Measurements from ENCODE around the gene DLD.
"Not testable (repeated sequence)": the region's sequence is repeated elsewhere in the genome, so short reads cannot be mapped to it uniquely, and the experiment has no call there.

DLD gene

GRCh38 chr7:107917763-107918651 lies 27.0 kb downstream of the DLD start:
- DNase-seq: no peak

- DNase-seq: no peak
These were observed 28.0 kb downstream of the DLD start for GRCh38 chr7:107918948-107919347.

- DNase-seq: no peak
These were observed 29.2 kb downstream of the DLD start for GRCh38 chr7:107920048-107920772.

- not testable (repeated sequence) for DNase-seq
These were observed 30.8 kb downstream of the DLD start for GRCh38 chr7:107921826-107922225.

- DNase-seq: no peak
These were observed 31.9 kb downstream of the DLD start for GRCh38 chr7:107922886-107923285.

- no peak for DNase-seq
These were observed 34.0 kb downstream of the DLD start for GRCh38 chr7:107924841-107925504.

GRCh38 chr7:107926481-107926880 lies 35.5 kb downstream of the DLD start:
- DNase-seq: no peak

GRCh38 chr7:107931740-107932515 lies 40.9 kb downstream of the DLD start:
- DNase-seq: no peak

GRCh38 chr7:107932805-107933204 lies 41.8 kb downstream of the DLD start:
- no peak for DNase-seq

GRCh38 chr7:107933386-107934013 lies 42.5 kb downstream of the DLD start:
- DNase-seq: no peak

GRCh38 chr7:107934991-107935770 lies 44.2 kb downstream of the DLD start:
- DNase-seq: no peak

GRCh38 chr7:107936312-107936711 lies 45.3 kb downstream of the DLD start:
- no peak for DNase-seq

GRCh38 chr7:107937531-107937930 lies 46.5 kb downstream of the DLD start:
- DNase-seq: no peak

GRCh38 chr7:107938456-107939250 lies 47.7 kb downstream of the DLD start:
- no peak for DNase-seq

GRCh38 chr7:107939573-107940489 lies 48.8 kb downstream of the DLD start:
- no peak for DNase-seq

- no peak for DNase-seq
These were observed 50.0 kb downstream of the DLD start for GRCh38 chr7:107940951-107941350.

GRCh38 chr7:107943018-107943417 lies 52.0 kb downstream of the DLD start:
- DNase-seq: no peak

- no peak for DNase-seq
These were observed 53.6 kb downstream of the DLD start for GRCh38 chr7:107944411-107945169.

- DNase-seq: no peak
These were observed 54.3 kb downstream of the DLD start for GRCh38 chr7:107945332-107945731.

Data from activated naive CD4-positive, alpha-beta T cell treated with anti-CD3 and anti-CD28 coated beads, Interleukin-2, amount 50 U/mL, for 16 hours (primary cell).